Hematopoietic multipotent progenitor cell treated with erythropoietin and hydrocortisone succinate and interleukin-3 and kit ligand, for 4 days (in vitro differentiated cells): ENCODE data around the gene PDE4B.

Source experiments
- DNase-seq: peaks from one replicate; pipeline ENCODE4 v3.0.0-alpha.2; 2015

PDE4B gene

DNA sequence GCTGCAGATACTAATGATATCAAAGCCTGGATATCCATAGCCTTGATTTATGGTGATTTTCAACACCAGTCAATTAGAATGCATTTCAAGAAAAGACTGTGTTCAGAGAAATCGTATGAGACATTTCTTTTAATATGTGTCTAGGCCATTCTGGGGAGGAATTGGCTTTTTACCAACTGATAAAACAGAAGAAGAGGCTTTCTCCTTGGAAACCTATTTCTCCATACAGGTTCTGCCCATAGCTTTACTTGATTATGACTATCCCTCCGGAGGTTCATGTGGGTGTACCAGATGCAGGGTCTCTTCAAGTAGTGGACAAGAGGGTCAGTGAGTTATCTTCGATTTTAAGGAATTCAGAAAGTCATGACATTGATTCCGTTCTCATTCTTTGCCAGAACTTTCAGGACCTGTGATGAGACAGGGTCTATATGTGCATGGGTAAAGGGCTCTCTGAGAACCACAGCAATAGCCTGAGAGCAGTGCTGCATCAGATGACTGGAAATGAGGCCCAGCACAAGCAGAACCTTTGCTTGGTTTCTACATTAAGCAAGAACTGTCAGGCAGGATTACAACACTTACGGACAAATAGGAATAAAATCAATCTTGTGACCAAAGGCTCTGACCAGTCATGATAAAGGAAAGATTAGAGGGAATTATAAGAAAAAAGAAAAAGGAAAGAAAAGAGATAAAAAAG lies 477.6 kb downstream of the PDE4B start:
- no peak for DNase-seq

DNA sequence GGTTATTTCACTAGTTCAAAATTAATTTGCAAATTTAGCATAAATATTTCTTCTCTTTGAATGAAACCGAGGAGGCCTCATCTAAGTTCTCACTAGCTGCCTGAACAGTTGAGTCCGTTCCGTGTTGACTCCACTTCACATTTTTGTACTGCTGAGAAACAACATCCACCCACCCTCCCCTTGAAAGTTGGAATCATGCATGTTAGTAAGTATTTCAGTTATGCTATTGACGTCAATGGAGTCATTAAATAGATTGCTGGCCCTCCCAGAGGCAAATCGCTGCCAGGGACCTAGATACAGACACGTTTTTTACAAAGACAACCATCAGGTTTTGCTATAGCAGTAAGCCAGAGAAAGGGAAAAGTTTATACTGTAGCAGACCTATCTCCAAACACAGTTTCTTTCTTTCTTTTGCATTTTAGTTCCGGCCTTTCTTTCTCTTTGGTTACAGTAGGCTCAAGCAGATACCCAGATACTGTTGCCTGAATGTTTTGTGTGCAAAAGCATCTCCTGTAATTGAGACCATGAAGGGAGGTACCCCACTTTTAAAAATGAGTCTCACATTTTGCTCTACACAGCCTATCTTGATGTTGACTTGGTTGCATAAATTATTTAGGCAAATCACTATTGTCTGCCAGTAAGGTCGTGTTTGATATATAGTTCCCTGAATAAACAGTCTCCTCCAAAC lies 478.7 kb downstream of the PDE4B start:
- DNase-seq: peak; percentile 42

GRCh38 chr1:66271904-66272254 lies 479.2 kb downstream of the PDE4B start:
- DNase-seq: no peak

DNA sequence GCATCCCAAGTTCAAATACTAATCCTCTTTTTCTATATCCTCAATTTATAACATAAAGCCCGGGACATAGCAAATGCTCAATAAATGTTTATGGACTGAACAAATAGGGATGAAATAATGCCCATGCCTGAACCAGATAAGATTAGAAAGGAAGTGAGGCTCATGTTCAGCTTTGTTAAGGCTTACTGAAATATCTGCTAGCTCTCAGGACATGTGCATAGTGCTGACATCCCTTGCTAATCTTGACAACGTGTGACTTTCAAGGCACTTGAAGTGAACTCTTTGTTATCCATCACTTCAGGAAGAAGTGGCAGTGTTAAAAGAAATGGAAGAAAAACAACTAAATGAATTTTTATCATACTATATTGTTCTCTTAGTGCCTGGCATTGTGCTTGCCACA lies 481.0 kb downstream of the PDE4B start:
- DNase-seq: peak; percentile 44

DNA sequence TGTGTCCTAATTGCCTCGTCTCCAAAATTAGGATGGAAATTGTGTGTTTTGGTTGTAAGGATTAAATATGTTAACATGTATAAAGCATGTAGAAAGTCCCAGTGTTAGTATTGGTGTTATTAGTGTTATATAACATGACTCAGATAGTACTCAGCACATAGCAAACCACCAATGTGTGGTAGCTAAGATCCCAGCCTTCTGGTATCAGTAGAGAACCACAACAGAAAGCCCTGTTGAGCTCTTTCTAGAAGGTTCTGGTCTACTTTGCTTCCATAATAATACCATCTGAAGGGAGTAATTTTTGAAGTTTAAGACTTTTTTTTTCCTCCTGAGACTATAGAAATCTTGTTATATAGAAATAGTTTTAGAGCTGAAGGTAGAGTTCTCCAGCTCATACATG lies 481.9 kb downstream of the PDE4B start:
- no peak for DNase-seq

- DNase-seq: peak; percentile 45
These were observed 482.4 kb downstream of the PDE4B start for GRCh38 chr1:66275083-66275482.

GRCh38 chr1:66275601-66276023 lies 482.9 kb downstream of the PDE4B start:
- no peak for DNase-seq

DNA sequence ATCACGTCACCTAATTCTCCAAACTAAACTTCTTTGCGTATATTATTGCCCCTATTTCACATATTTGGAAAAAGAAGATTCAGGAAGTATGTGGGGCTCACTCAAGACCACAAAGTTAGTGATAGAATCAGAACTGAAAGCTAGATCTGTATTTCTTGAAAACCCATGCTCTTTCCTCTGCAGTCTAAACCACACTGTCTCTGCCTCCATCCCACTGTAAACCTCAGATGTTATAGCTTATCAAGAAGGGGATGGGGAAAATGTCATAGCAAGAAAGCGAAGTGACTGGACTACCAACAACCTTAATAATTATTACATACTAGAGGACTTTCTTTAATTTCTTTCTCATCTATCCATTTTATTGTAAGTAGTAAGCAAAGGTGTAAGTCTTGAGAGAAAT lies 483.5 kb downstream of the PDE4B start:
- peak; percentile 80 for DNase-seq

- DNase-seq: peak; percentile 70
These were observed 485.7 kb downstream of the PDE4B start for GRCh38 chr1:66278260-66279021.

DNA sequence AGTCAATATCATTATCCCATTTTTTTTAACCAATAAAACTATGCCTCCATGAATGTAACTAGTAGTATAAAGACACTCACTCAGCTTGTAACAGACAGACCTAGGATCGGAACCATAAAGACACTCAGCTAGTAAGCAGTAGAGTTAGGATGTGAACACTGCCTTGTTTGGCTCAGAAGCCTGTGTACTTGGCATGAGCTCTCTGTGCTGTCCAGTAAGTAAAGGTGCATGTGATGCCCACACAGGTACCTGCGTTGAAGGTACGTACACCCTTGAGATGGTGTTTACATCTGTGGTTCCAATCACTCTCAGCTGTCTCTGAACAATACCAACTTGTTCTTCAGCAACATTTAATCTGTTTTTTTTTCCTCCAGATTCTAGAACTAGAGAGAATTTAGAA lies 489.1 kb downstream of the PDE4B start:
- DNase-seq: no peak

- DNase-seq: no peak
These were observed 489.7 kb downstream of the PDE4B start for GRCh38 chr1:66282343-66282852.

GRCh38 chr1:66282891-66283621 lies 490.4 kb downstream of the PDE4B start:
- no peak for DNase-seq

DNA sequence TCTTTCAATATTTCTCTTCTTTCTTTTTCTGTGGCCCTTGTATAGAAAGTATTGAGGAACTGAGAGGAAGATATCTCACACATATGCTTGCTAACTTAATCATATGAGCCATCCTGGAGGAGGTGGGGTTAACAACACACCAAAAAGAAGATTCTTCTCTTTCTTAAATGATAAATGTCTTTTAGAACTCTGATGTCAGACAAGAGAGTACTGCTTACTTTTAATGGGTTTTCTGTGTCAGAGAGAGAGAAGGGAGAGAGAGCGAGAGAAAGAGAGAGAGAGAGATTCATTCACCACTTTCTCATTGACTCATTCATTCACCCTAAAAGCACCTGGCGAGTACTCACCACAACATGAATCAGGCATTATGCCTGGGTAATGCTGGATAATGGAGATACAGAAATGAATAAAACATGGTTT lies 490.9 kb downstream of the PDE4B start:
- no peak for DNase-seq

- DNase-seq: no peak
These were observed 492.1 kb downstream of the PDE4B start for GRCh38 chr1:66284746-66285145.

DNA sequence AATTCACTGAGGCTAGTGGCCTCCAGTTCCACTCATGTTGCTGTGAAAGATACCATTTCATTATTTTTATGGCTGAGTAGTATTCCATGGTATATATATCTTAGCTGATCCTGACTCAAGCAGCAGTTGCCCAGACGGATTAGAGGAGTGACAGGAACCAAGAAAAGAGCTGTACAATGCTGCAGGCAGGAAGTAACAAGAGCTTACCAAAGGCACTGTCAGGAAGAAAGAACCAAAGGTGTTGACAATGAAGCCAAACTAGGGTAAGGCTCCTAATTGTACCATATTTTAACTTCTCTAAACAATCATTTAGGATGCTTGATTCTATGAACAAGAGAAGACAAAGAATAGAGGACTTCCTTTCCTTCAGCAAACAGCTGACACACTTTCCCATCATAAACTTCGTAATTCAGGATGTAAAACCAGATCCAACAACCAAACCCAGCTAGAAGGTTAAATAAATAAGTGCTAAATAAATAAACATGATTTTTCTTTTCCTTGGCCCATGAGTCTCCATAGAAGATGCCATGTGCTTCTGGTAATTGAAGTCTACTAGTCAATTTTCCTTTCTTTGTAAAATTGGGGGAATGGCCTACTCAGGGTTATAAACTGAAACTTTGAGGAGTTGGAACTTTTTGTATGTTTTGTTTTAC lies 493.0 kb downstream of the PDE4B start:
- DNase-seq: no peak

- DNase-seq: no peak
These were observed 493.6 kb downstream of the PDE4B start for GRCh38 chr1:66286307-66286706.

DNA sequence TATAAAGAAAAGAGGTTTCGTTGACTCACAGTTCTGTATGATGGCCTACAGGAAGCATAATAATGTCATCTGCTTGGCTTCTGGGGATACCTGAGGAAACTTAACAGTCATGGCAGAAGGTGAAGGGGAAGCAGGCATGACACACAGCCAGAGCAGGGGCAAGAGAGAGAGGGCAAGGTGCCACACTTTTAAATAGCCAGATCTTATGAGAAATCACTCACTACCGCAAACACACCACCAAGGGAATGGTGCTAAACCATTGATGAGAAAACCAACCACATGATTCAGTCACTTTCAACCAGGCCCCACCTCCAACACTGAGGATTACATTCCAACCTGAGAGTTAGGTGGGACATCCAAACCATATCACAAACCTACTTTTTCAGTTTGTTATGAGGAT lies 495.4 kb downstream of the PDE4B start:
- no peak for DNase-seq

DNA sequence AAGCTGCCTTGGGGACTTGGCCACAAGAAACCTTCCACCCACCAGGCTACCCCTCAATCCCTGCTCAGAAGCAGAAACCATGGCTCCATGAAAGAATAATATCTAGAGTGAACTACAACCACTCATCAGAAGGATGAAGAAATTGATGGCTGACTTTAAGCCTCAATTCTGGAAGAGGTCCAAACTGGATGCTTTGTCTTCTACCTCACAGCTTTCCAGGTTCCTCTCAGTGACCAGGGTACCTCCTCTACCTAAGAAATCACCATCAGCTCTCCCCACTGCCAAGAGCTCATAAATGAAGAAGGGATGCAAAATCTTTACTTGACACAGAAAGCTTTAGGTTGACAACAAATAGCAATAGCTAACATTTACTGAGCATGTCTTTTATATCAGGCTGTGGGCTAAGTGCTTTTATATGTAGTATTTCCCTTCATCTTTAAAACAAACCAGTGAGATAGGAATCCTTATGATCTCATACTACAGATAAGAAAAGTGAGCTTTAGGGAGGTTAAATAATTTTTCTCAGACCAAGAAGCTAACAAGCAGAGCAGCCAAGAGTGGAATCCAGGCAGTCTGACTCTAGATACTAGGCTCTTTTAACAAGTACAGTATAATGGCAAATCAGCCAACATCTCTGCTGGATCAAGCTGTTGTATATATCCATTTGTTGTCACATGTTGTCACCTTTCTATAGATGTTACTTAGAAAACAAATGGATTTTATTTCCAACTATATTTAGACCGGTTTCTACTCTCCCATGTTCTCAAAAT lies 498.3 kb downstream of the PDE4B start:
- no peak for DNase-seq

GRCh38 chr1:66291531-66291864 lies 498.8 kb downstream of the PDE4B start:
- no peak for DNase-seq

- DNase-seq: no peak
These were observed 499.6 kb downstream of the PDE4B start for GRCh38 chr1:66292305-66292704.

DNA sequence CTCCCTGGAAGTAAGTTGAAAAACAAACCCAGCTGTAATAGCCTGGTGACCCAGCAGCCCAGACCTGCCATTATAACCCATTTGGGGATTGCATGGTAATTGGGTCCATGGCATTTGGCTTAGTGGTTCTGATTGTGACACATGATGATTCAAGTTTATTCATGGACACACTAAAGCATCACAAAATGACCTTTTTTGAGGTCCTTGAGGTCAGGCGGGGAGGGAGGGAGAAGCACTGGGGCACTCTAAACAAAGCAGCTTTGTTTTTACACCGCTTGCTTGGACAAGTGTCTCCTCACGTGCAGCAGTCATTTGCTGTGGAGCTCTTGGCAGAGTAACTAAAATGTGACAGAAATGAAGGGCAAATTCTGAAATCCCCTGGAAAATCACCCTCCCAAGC lies 500.2 kb downstream of the PDE4B start:
- DNase-seq: no peak
